K562 (cell line): ENCODE measurements around the gene CACTIN. TPM values are rescaled to one million over a fixed set of nuclear protein-coding genes. Genes with fewer than 3 reads are reported as not detected.

Experiments
- AFF1 ChIP-seq, 2 experiments: fragments of 450-650 bp; IDR thresholded peaks; 2 replicates each; pipeline ENCODE4 v1.6.1; 2018; ENCODE audit warnings: mild to moderate bottlenecking in 2 of 2, low read depth in 1 of 2; ENCODE audit not compliant: partially characterized antibody in 2 of 2
- CBX8 ChIP-seq: fragments of 200-600 bp; sonication (generic); IDR thresholded peaks from 2 replicates; pipeline ENCODE4 v1.6.1; 2012; ENCODE audit warnings: borderline replicate concordance, mixed run types, low read depth, mild to moderate bottlenecking, moderate library complexity, mixed read lengths, low read length, control low read depth, inconsistent platforms; ENCODE audit not compliant: poor library complexity, severe bottlenecking; ENCODE audit errors: extremely low read depth
- CCAR2 ChIP-seq: fragments of 200-400 bp; formaldehyde crosslinking; IDR thresholded peaks from 2 replicates; pipeline ENCODE4 v1.6.1; 2017; ENCODE audit warnings: mild to moderate bottlenecking, low read depth, low read length
- ELF1 ChIP-seq: fragments of 200-800 bp; sonication (Bioruptor generic); IDR thresholded peaks from 2 replicates; pipeline ENCODE4 v1.6.1; 2016; ENCODE audit warnings: missing genetic modification characterization, missing compliant biosample characterization
- ELF4 ChIP-seq: fragments of 450-650 bp; formaldehyde crosslinking; IDR thresholded peaks from 2 replicates; pipeline ENCODE4 v1.4.0; 2022; ENCODE audit warnings: missing genetic modification characterization
- HOXB6 ChIP-seq: fragments of 250-450 bp; sonication (Bioruptor Pico); IDR thresholded peaks from 2 replicates; pipeline ENCODE4 v1.5.1; 2022; ENCODE audit warnings: mild to moderate bottlenecking, borderline replicate concordance
- MCM3 ChIP-seq: fragments of 450-650 bp; IDR thresholded peaks from 2 replicates; pipeline ENCODE4 v1.6.1; 2016
- NR2C1 ChIP-seq, 2 experiments: fragments of 450-650 bp; IDR thresholded peaks; 2 replicates each; pipeline ENCODE4 v1.6.1; 2017; ENCODE audit warnings: mild to moderate bottlenecking in 2 of 2, antibody characterized with exemption in 1 of 2, inconsistent platforms in 1 of 2, missing compliant biosample characterization in 1 of 2, missing genetic modification characterization in 1 of 2
- PHB2 ChIP-seq: fragments of 450-650 bp; IDR thresholded peaks from 2 replicates; pipeline ENCODE4 v1.6.1; 2017; ENCODE audit warnings: low read depth
- PHTF2 ChIP-seq: fragments of 250-450 bp; sonication (Bioruptor Pico); IDR thresholded peaks from 2 replicates; pipeline ENCODE4 v1.5.0; 2021; ENCODE audit warnings: mild to moderate bottlenecking
- POLR2H ChIP-seq: IDR thresholded peaks from 2 replicates; pipeline ENCODE4 v1.6.1; 2016; ENCODE audit warnings: missing genetic modification characterization, low read depth, mild to moderate bottlenecking, control low read depth, missing compliant biosample characterization, moderate library complexity
- RBBP5 ChIP-seq: fragments of 200-600 bp; sonication (generic); IDR thresholded peaks from 2 replicates; pipeline ENCODE4 v1.6.1; 2012; ENCODE audit warnings: borderline replicate concordance, mild to moderate bottlenecking, low read length, control low read depth, inconsistent platforms; ENCODE audit not compliant: insufficient read depth, poor library complexity, severe bottlenecking
- TFAP4 ChIP-seq: sonication (generic); formaldehyde crosslinking; IDR thresholded peaks from 2 replicates; pipeline ENCODE4 v1.8.0; 2022; ENCODE audit warnings: missing genetic modification reagents, mild to moderate bottlenecking, moderate library complexity, borderline replicate concordance
- XRCC5 ChIP-seq: fragments of 200-400 bp; formaldehyde crosslinking; IDR thresholded peaks from 2 replicates; pipeline ENCODE4 v1.6.1; 2017; ENCODE audit warnings: low read depth, mild to moderate bottlenecking, low read length
- ZBTB34 ChIP-seq: fragments of 250-450 bp; sonication (Bioruptor Pico); IDR thresholded peaks from 2 replicates; pipeline ENCODE4 v1.8.0; 2021; ENCODE audit warnings: mild to moderate bottlenecking, moderate library complexity
- ZBTB9 ChIP-seq: fragments of 450-650 bp; formaldehyde crosslinking; IDR thresholded peaks from 2 replicates; pipeline ENCODE4 v1.4.0; 2020; ENCODE audit warnings: mild to moderate bottlenecking, moderate library complexity
- ZFP30 ChIP-seq: fragments of 250-450 bp; sonication (Bioruptor Pico); IDR thresholded peaks from 2 replicates; pipeline ENCODE4 v1.8.0; 2022; ENCODE audit warnings: moderate library complexity, mild to moderate bottlenecking, inconsistent platforms, borderline replicate concordance
- ZNF311 ChIP-seq: fragments of 250-450 bp; sonication (Bioruptor Pico); IDR thresholded peaks from 2 replicates; pipeline ENCODE4 v1.4.0; 2020; ENCODE audit warnings: mild to moderate bottlenecking, moderate library complexity
- polyA plus RNA-seq, 8 experiments: library from polyadenylated mRNA; depleted of rRNA in 4 of 8; stranded (reverse) in 5 of 8; unstranded in 3 of 8; fragments of >200 nt; fragmentation: Nextera tagmentation in 2 of 8; fragmentation: Illumina TruSeq in 1 of 8; extraction: Ambion mirVana in 2 of 8; extraction: Trizol in 1 of 8; gene quantifications; 2 replicates each; pipeline versions ENCODE4 v1.2.1 to v1.2.3, GENCODE V29; 2011 to 2014; ENCODE audit warnings: inconsistent platforms in 1 of 8, missing spikeins in 1 of 8
- total RNA-seq, 7 experiments: library from RNA; depleted of rRNA in 6 of 7; stranded (reverse); fragments of >200 nt in 6 of 7; fragmentation: Illumina TruSeq in 2 of 7; extraction: Trizol in 2 of 7; gene quantifications; 2 replicates each; pipeline versions ENCODE4 v1.2.1 to v1.2.3, GENCODE V29; 2011 to 2021; ENCODE audit warnings: low replicate concordance in 1 of 7

The CACTIN gene
- total and polyA plus RNA-seq, 9 of the 15 experiments (the other 6 are each of a cell fraction or from before 2014, with no cell fraction given), result 0.15 to 49.2 (median 15.0) TPM

- TF ChIP-seq CCAR2, result no peak
- TF ChIP-seq POLR2H, result no peak
- TF ChIP-seq RBBP5, result no peak
- TF ChIP-seq ELF1 (tag), result no peak
- TF ChIP-seq MCM3, result no peak
- no peak for TF ChIP-seq ZFP30 (CRISPR knock-in tag)
- 0 out of 2 replicates have a peak, but pooled peaks have one; percentile 25 for TF ChIP-seq XRCC5
- TF ChIP-seq ELF4 (CRISPR knock-in tag), result 0 out of 2 replicates have a peak, but pooled peaks have one; percentile 9
- TF ChIP-seq PHTF2, result no peak
- peak; percentile 75; the same call in 1 of the 2 replicates for TF ChIP-seq TFAP4 (CRISPR knock-in tag)
- TF ChIP-seq CBX8, result no peak
- no peak for TF ChIP-seq PHB2
- no peak for TF ChIP-seq ZNF311 (CRISPR knock-in tag)
- no peak for TF ChIP-seq AFF1 (IDR thresholded peaks at IDR 0.05; ENCODE audit: low read depth in 1 of 2, partially characterized antibody in 2 of 2)
- TF ChIP-seq NR2C1 (IDR thresholded peaks at IDR 0.05), result 0 out of 2 replicates have a peak, but pooled peaks have one; percentile 13
- 0 out of 2 replicates have a peak, but pooled peaks have one; percentile 51 for TF ChIP-seq NR2C1 (tag; IDR thresholded peaks at IDR 0.05)
- TF ChIP-seq HOXB6 (CRISPR knock-in tag), result no peak
- TF ChIP-seq ZBTB34 (CRISPR knock-in tag), result no peak
- no peak for TF ChIP-seq ZBTB9
These were observed 39.3 kb upstream of the CACTIN start (continued) for GRCh38 chr19:3665681-3666544.
